Measurements from ENCODE around the gene TTI1. TPM values are rescaled to one million over a fixed set of nuclear protein-coding genes. Genes with fewer than 3 reads are reported as not detected.

Gene TTI1
- total and polyA plus RNA-seq, 2 donors (not counting 1 experiment from before 2014, with no cell fraction given), result 13.9 to 33.9 TPM

GRCh38 chr20:38017959-38018358 lies 15.3 kb downstream of the TTI1 start:
- Mint-ChIP-seq H3K4me1 (peaks cover 12% of the 10 kb centered on the region), H3K27ac (no peak overlapping the region), H3K4me3 (no peak overlapping the region), H3K9me3 (ENCODE audit: insufficient read depth) (no peaks in the 10 kb centered on the region), H3K27me3 (no peaks in the 10 kb centered on the region)
- H3K4me1 ChIP-seq (ENCODE audit: control insufficient read depth in 2 of 2, insufficient read depth in 2 of 2, low read length in 2 of 2), result no peaks in the 10 kb centered on the region
- TF ChIP-seq CTCF (IDR thresholded peaks at IDR 0.05) (no peak), EZH2 (IDR thresholded peaks at IDR 0.05; ENCODE audit: borderline replicate concordance, insufficient read depth, low read depth, low read length, poor library complexity, severe bottlenecking) (no peak)
- CTCF ChIA-PET, result interaction anchor here (0.6 to 0.9 kb wide), 2 partner anchors 39 to 442 kb away, joined by 3 to 4 read pairs; no protein-coding TSS in a partner anchor
- H3K9me3 ChIP-seq (ENCODE audit: control extremely low read depth in 1 of 3, control insufficient read depth in 2 of 3, insufficient read depth in 1 of 3, low read length in 2 of 3), result peaks cover 0 to 12% (median 9%) of the 10 kb centered on the region in 3 donors
- intact Hi-C loops (cut with micrococcal nuclease), result no loop called here
- POLR2A ChIA-PET, result no interaction called here
- DNase-seq, result no peak
- peaks cover 2 to 53% of the 10 kb centered on the region in 2 experiments for H3K36me3 ChIP-seq (replicated peaks in 1 of 2; ENCODE audit: control extremely low read depth in 1 of 2, control insufficient read depth in 1 of 2, extremely low read depth in 1 of 2, insufficient read depth in 2 of 2, low read length in 1 of 2)
- H3K9ac ChIP-seq (ENCODE audit: low read length), result no peak overlapping the region
- H2AFZ ChIP-seq (ENCODE audit: insufficient read depth, low read depth, low read length, poor library complexity, severe bottlenecking), result no peak overlapping the region
- H4K20me1 ChIP-seq (ENCODE audit: control insufficient read depth, insufficient read depth, low read length, poor library complexity, severe bottlenecking), result peaks cover 8% of the 10 kb centered on the region
- H3K27me3 ChIP-seq (replicated peaks in 1 of 4; ENCODE audit: control extremely low read depth in 1 of 4, control insufficient read depth in 3 of 4, insufficient read depth in 4 of 4, low read length in 3 of 4), result no peaks in the 10 kb centered on the region
- H3K4me2 ChIP-seq (replicated peaks; ENCODE audit: low read depth, low read length, poor library complexity, severe bottlenecking), result no peak overlapping the region
- H3K27ac ChIP-seq (ENCODE audit: low read length in 2 of 2), result no peak overlapping the region
- no CpG with 5 or more reads among the region's 1 CpG for WGBS (ENCODE audit: insufficient coverage)
- no peak overlapping the region for H3K4me3 ChIP-seq (ENCODE audit: control extremely low read depth in 1 of 5, extremely low read depth in 1 of 5, insufficient read depth in 1 of 5, low read depth in 2 of 5, low read length in 4 of 5)
- peaks cover 69% of the 10 kb centered on the region for H3K79me2 ChIP-seq (ENCODE audit: control insufficient read depth, insufficient read depth, low read length)
- no peak for ATAC-seq (ENCODE audit: low read depth)

- ATAC-seq (ENCODE audit: low read depth) (no peak), DNase-seq (no peak)
- Histone ChIP-seq H3K27me3 (replicated peaks in 1 of 4; ENCODE audit: control extremely low read depth in 1 of 4, control insufficient read depth in 3 of 4, insufficient read depth in 4 of 4, low read length in 3 of 4) (no peaks in the 10 kb centered on the region), H2AFZ (ENCODE audit: insufficient read depth, low read depth, low read length, poor library complexity, severe bottlenecking) (no peak overlapping the region), H3K4me3 (ENCODE audit: control extremely low read depth in 1 of 5, extremely low read depth in 1 of 5, insufficient read depth in 1 of 5, low read depth in 2 of 5, low read length in 4 of 5) (no peak overlapping the region), H3K4me2 (replicated peaks; ENCODE audit: low read depth, low read length, poor library complexity, severe bottlenecking) (no peak overlapping the region), H4K20me1 (ENCODE audit: control insufficient read depth, insufficient read depth, low read length, poor library complexity, severe bottlenecking) (peaks cover 5% of the 10 kb centered on the region), H3K36me3 (replicated peaks in 1 of 2; ENCODE audit: control extremely low read depth in 1 of 2, control insufficient read depth in 1 of 2, extremely low read depth in 1 of 2, insufficient read depth in 2 of 2, low read length in 1 of 2) (peaks cover 2 to 77% of the 10 kb centered on the region in 2 experiments), H3K9me3 (ENCODE audit: control extremely low read depth in 1 of 3, control insufficient read depth in 2 of 3, insufficient read depth in 1 of 3, low read length in 2 of 3) (peaks cover 0 to 12% (median 7%) of the 10 kb centered on the region in 3 donors), H3K9ac (ENCODE audit: low read length) (no peak overlapping the region), H3K79me2 (ENCODE audit: control insufficient read depth, insufficient read depth, low read length) (peaks cover 58% of the 10 kb centered on the region), H3K4me1 (ENCODE audit: control insufficient read depth in 2 of 2, insufficient read depth in 2 of 2, low read length in 2 of 2) (no peaks in the 10 kb centered on the region), H3K27ac (ENCODE audit: low read length in 2 of 2) (no peak overlapping the region)
- intact Hi-C loops (cut with micrococcal nuclease), result no loop called here
- H3K4me1 Mint-ChIP-seq, result no peaks in the 10 kb centered on the region
- CTCF ChIA-PET, result no interaction called here
- no peak overlapping the region for H3K4me3 Mint-ChIP-seq
- TF ChIP-seq CTCF (IDR thresholded peaks at IDR 0.05) (no peak), EZH2 (IDR thresholded peaks at IDR 0.05; ENCODE audit: borderline replicate concordance, insufficient read depth, low read depth, low read length, poor library complexity, severe bottlenecking) (no peak)
- no peaks in the 10 kb centered on the region for H3K27me3 Mint-ChIP-seq
- no peaks in the 10 kb centered on the region for H3K9me3 Mint-ChIP-seq (ENCODE audit: insufficient read depth)
- H3K27ac Mint-ChIP-seq, result no peak overlapping the region
- WGBS (ENCODE audit: insufficient coverage), result 100% methylated on average over 1 of the region's 2 CpGs
- POLR2A ChIA-PET, result no interaction called here
Measured at GRCh38 chr20:38013887-38014286, 19.4 kb downstream of the TTI1 start.

Data from B cell (primary cell).